ENCODE data around the gene FHIT. TPM values are rescaled to one million over a fixed set of nuclear protein-coding genes. Genes with fewer than 3 reads are reported as not detected.

FHIT gene
- total and polyA plus RNA-seq, 10 of the 15 experiments (the other 5 are each of a cell fraction or from before 2014, with no cell fraction given): 4.2 to 14.9 (median 9.4) TPM

DNA sequence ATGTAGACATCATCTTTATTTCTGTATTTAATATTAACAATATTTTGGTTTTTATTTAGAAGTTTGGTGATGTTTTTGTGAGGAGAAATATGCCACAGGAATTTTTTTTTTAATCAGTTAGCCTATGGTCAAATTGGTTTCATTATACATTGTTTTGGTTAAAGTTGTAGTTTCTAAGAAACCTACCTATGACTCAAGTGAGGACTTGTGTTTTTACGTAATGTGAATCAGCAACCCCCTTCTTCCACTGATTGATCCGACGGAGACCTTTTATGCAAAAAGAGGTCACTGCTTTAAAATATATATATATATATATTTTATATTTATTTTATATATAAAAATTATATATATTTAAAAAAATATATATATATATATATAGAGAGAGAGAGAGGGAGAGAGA, 698.1 kb downstream of the FHIT start:
- POLR2A ChIA-PET: interaction anchor here (0.6 kb wide), 1 partner anchor 185 kb away, joined by 4 read pairs; no protein-coding TSS in a partner anchor
- Histone ChIP-seq H3K4me2 (ENCODE audit: control insufficient read depth, insufficient read depth) (no peak overlapping the region), H3K4me1 (ENCODE audit: control insufficient read depth, insufficient read depth, low read length) (peaks cover 7% of the 10 kb centered on the region), H3K27me3 (replicated peaks in 1 of 2; ENCODE audit: control insufficient read depth in 2 of 2, insufficient read depth in 2 of 2, low read length in 1 of 2) (no peaks in the 10 kb centered on the region), H3K9ac (ENCODE audit: control insufficient read depth, insufficient read depth, low read length) (no peak overlapping the region), H3K9me3 (replicated peaks; ENCODE audit: control insufficient read depth, insufficient read depth, low read length) (no peaks in the 10 kb centered on the region), H4K20me1 (ENCODE audit: control insufficient read depth, insufficient read depth) (no peaks in the 10 kb centered on the region), H3K27ac (ENCODE audit: control insufficient read depth, insufficient read depth) (no peak overlapping the region), H2AFZ (ENCODE audit: control insufficient read depth, low read depth, low read length) (no peak overlapping the region), H3K79me2 (ENCODE audit: control insufficient read depth, insufficient read depth, low read length) (no peaks in the 10 kb centered on the region), H3K4me3 (no peak overlapping the region), H3K36me3 (ENCODE audit: control insufficient read depth in 2 of 2, insufficient read depth in 2 of 2, low read length in 1 of 2) (no peaks in the 10 kb centered on the region)
- no TSS peak for BruUV-seq (replicated peaks)
- CTCF ChIA-PET: no interaction called here
- intact Hi-C loops (cut with micrococcal nuclease; ENCODE audit: unreplicated experiment): no loop called here
- FAIRE-seq (no peak), DNase-seq (ENCODE audit: low read depth, low spot score) (no peak), ATAC-seq (peak; percentile 69)
- in situ Hi-C loops (cut with MboI): no loop called here
- TF ChIP-seq TBL1XR1 (IDR thresholded peaks at IDR 0.05; ENCODE audit: low read depth, low read length) (no peak), ZNF384 (IDR thresholded peaks at IDR 0.05; ENCODE audit: borderline replicate concordance, low read depth, low read length) (no peak), CBX3 (IDR thresholded peaks at IDR 0.05; ENCODE audit: borderline replicate concordance, low read depth) (no peak), ZNF274 (IDR thresholded peaks at IDR 0.05; ENCODE audit: insufficient read depth, insufficient read length) (no peak), EP300 (IDR thresholded peaks at IDR 0.05; ENCODE audit: borderline replicate concordance in 1 of 2, control insufficient read depth in 1 of 2, low read depth in 2 of 2, low read length in 2 of 2) (no peak), ZNF24 (IDR thresholded peaks at IDR 0.05) (no peak), JUNB (IDR thresholded peaks at IDR 0.05) (peak; percentile 66), RUNX3 (IDR thresholded peaks at IDR 0.05; ENCODE audit: low read length) (peak; percentile 46; the same call in 1 of the 2 replicates)
- TF ChIP-seq, protein P1, sequence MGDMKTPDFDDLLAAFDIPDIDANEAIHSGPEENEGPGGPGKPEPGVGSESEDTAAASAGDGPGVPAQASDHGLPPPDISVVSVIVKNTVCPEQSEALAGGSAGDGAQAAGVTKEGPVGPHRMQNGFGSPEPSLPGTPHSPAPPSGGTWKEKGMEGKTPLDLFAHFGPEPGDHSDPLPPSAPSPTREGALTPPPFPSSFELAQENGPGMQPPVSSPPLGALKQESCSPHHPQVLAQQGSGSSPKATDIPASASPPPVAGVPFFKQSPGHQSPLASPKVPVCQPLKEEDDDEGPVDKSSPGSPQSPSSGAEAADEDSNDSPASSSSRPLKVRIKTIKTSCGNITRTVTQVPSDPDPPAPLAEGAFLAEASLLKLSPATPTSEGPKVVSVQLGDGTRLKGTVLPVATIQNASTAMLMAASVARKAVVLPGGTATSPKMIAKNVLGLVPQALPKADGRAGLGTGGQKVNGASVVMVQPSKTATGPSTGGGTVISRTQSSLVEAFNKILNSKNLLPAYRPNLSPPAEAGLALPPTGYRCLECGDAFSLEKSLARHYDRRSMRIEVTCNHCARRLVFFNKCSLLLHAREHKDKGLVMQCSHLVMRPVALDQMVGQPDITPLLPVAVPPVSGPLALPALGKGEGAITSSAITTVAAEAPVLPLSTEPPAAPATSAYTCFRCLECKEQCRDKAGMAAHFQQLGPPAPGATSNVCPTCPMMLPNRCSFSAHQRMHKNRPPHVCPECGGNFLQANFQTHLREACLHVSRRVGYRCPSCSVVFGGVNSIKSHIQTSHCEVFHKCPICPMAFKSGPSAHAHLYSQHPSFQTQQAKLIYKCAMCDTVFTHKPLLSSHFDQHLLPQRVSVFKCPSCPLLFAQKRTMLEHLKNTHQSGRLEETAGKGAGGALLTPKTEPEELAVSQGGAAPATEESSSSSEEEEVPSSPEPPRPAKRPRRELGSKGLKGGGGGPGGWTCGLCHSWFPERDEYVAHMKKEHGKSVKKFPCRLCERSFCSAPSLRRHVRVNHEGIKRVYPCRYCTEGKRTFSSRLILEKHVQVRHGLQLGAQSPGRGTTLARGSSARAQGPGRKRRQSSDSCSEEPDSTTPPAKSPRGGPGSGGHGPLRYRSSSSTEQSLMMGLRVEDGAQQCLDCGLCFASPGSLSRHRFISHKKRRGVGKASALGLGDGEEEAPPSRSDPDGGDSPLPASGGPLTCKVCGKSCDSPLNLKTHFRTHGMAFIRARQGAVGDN (IDR thresholded peaks at IDR 0.05): no peak
- RAD21 ChIA-PET (ENCODE audit: unreplicated experiment): no interaction called here
- 16% methylated on average over 3 of the region's 3 CpGs for WGBS (ENCODE audit: insufficient coverage, insufficient replicate concordance, low lambda C conversion rate, missing lambda C conversion rate)
- SMC1A ChIA-PET (ENCODE audit: uncharacterized antibody, unreplicated experiment): interaction anchor here (0.5 kb wide), 1 partner anchor 540 kb away, joined by 3 read pairs; no protein-coding TSS in a partner anchor
